Fibroblast of lung (primary cell): Measurements from ENCODE around the gene TTC24.

Experiments used
- CTCF ChIP-seq, 2 donors: IDR thresholded peaks in 1 of 2; conservative IDR thresholded peaks in 1 of 2; 1 replicate in 1 of 2; 2 replicates in 1 of 2; pipeline ENCODE4 v1.5.1; 2011 to 2012; ENCODE audit warnings: low read length in 2 of 2, control low read depth in 1 of 2, inconsistent platforms in 1 of 2, low read depth in 1 of 2, mild to moderate bottlenecking in 1 of 2
- EZH2 ChIP-seq: IDR thresholded peaks from 2 replicates; pipeline ENCODE4 v1.5.1; 2012; ENCODE audit warnings: low read length, control low read depth, mild to moderate bottlenecking; ENCODE audit errors: missing control alignments

- TF ChIP-seq EZH2, result no peak
- no peak for TF ChIP-seq CTCF (conservative IDR thresholded peaks at IDR 0.05 in 1 of 2, IDR thresholded peaks at IDR 0.05 in 1 of 2; ENCODE audit: low read depth in 1 of 2, low read length in 2 of 2)
Measured at GRCh38 chr1:156551869-156552268, 27.7 kb upstream of the TTC24 start.
